HEK293 (cell line): ENCODE measurements around the gene FGR.
"Not testable (repeated sequence)": the region's sequence is repeated elsewhere in the genome, so short reads cannot be mapped to it uniquely, and the experiment has no call there.

Source experiments
- YY1 ChIP-seq: fragments of 450-650 bp; formaldehyde crosslinking; IDR thresholded peaks from 2 replicates; pipeline ENCODE4 v1.5.1; 2018; ENCODE audit warnings: missing biosample characterization, missing genetic modification characterization
- TF ChIP-seq, protein P1 (sequence below): fragments of 450-650 bp; formaldehyde crosslinking; IDR thresholded peaks from 2 replicates; pipeline ENCODE4 v1.5.1; 2016; ENCODE audit warnings: missing biosample characterization, missing genetic modification characterization
- TF ChIP-seq, protein P2 (sequence below): fragments of 450-650 bp; formaldehyde crosslinking; IDR thresholded peaks from 2 replicates; pipeline ENCODE4 v1.5.1; 2017; ENCODE audit warnings: missing biosample characterization, missing genetic modification characterization

DNA sequence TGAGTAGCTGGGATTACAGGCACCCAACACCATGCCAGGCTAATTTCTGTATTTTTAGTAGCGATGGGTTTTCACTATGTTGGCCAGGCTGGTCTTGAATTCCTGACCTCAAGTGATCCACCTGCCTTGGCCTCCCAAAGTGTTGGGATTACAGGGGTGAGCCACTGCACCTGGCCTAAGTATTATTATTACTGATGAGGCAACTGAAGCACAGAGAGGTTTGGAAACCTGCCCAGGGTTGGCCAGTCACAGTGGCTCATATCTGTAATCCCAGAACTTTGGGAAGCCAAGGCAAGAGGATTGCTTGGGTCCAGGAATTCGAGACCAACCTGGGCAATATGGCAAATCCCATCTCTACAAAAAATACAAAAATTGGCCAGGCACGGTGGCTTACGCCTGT is 7.3 kb downstream of the FGR start:
- TF ChIP-seq, protein P1, sequence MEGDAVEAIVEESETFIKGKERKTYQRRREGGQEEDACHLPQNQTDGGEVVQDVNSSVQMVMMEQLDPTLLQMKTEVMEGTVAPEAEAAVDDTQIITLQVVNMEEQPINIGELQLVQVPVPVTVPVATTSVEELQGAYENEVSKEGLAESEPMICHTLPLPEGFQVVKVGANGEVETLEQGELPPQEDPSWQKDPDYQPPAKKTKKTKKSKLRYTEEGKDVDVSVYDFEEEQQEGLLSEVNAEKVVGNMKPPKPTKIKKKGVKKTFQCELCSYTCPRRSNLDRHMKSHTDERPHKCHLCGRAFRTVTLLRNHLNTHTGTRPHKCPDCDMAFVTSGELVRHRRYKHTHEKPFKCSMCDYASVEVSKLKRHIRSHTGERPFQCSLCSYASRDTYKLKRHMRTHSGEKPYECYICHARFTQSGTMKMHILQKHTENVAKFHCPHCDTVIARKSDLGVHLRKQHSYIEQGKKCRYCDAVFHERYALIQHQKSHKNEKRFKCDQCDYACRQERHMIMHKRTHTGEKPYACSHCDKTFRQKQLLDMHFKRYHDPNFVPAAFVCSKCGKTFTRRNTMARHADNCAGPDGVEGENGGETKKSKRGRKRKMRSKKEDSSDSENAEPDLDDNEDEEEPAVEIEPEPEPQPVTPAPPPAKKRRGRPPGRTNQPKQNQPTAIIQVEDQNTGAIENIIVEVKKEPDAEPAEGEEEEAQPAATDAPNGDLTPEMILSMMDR (tag by site-specific recombination): not testable (repeated sequence)
- not testable (repeated sequence) for TF ChIP-seq YY1 (tag by site-specific recombination)
- TF ChIP-seq, protein P2, sequence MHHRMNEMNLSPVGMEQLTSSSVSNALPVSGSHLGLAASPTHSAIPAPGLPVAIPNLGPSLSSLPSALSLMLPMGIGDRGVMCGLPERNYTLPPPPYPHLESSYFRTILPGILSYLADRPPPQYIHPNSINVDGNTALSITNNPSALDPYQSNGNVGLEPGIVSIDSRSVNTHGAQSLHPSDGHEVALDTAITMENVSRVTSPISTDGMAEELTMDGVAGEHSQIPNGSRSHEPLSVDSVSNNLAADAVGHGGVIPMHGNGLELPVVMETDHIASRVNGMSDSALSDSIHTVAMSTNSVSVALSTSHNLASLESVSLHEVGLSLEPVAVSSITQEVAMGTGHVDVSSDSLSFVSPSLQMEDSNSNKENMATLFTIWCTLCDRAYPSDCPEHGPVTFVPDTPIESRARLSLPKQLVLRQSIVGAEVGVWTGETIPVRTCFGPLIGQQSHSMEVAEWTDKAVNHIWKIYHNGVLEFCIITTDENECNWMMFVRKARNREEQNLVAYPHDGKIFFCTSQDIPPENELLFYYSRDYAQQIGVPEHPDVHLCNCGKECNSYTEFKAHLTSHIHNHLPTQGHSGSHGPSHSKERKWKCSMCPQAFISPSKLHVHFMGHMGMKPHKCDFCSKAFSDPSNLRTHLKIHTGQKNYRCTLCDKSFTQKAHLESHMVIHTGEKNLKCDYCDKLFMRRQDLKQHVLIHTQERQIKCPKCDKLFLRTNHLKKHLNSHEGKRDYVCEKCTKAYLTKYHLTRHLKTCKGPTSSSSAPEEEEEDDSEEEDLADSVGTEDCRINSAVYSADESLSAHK (tag by site-specific recombination): not testable (repeated sequence)
